SU-DHL-6 (cell line): Measurements from ENCODE around the gene CAPN14.

ENCODE experiments used
- H2AFZ ChIP-seq: fragments of 200-600 bp; sonication (generic); 2 replicates; pipeline ENCODE4 v1.6.1; 2014; ENCODE audit warnings: low read depth, mild to moderate bottlenecking, moderate library complexity, mixed read lengths, antibody characterized with exemption, low read length; ENCODE audit not compliant: severe bottlenecking
- H3F3A ChIP-seq: fragments of 200-600 bp; shearing (Covaris generic); 2 replicates; pipeline ENCODE4 v1.6.0; 2016; ENCODE audit warnings: antibody characterized with exemption, mild to moderate bottlenecking; ENCODE audit not compliant: insufficient read depth
- H3K27ac ChIP-seq: fragments of 200-600 bp; sonication (generic); 2 replicates; pipeline ENCODE4 v1.5.1; 2016; ENCODE audit warnings: low read depth, mild to moderate bottlenecking, low read length, moderate library complexity, mixed read lengths
- H3K27me3 ChIP-seq: fragments of 200-600 bp; sonication (generic), shearing (Covaris generic); 2 replicates; pipeline ENCODE4 v1.6.0; 2014; ENCODE audit warnings: mild to moderate bottlenecking, low read length
- H3K36me3 ChIP-seq: fragments of 200-600 bp; sonication (generic); 2 replicates; pipeline ENCODE4 v1.6.1; 2014; ENCODE audit warnings: mild to moderate bottlenecking, low read length, mixed read lengths
- H3K4me2 ChIP-seq: fragments of 300-600, 200-600 bp; shearing (Covaris generic), sonication (generic); 2 replicates; pipeline ENCODE4 v1.6.0; 2014; ENCODE audit warnings: low read length, low read depth, mild to moderate bottlenecking; ENCODE audit not compliant: poor library complexity, severe bottlenecking
- H3K4me3 ChIP-seq: fragments of 200-600 bp; sonication (generic); 2 replicates; pipeline ENCODE4 v1.5.1; 2014; ENCODE audit warnings: antibody characterized with exemption, low read length, mild to moderate bottlenecking, mixed read lengths; ENCODE audit not compliant: insufficient read depth, poor library complexity, severe bottlenecking
- H3K79me2 ChIP-seq: fragments of 200-600 bp; sonication (generic); 2 replicates; pipeline ENCODE4 v1.6.1; 2014; ENCODE audit warnings: mild to moderate bottlenecking, low read length, moderate library complexity; ENCODE audit not compliant: insufficient read depth
- H3K9ac ChIP-seq: fragments of 200-600 bp; sonication (generic); 2 replicates; pipeline ENCODE4 v1.7.0; 2014; ENCODE audit warnings: mild to moderate bottlenecking, low read length
- H3K9me2 ChIP-seq: fragments of 200-600 bp; sonication (generic); replicated peaks from 2 replicates; pipeline ENCODE4 v1.6.1; 2014; ENCODE audit warnings: low read length; ENCODE audit not compliant: insufficient read depth
- H3K9me3 ChIP-seq: fragments of 200-600 bp; sonication (generic); 2 replicates; pipeline ENCODE4 v1.6.1; 2014; ENCODE audit warnings: low read length, mixed read lengths; ENCODE audit not compliant: insufficient read depth
- H4K20me1 ChIP-seq: fragments of 200-600 bp; sonication (generic); 2 replicates; pipeline ENCODE4 v1.6.1; 2014; ENCODE audit warnings: low read depth, mild to moderate bottlenecking, antibody characterized with exemption, low read length, moderate library complexity, mixed read lengths
- CTCF ChIP-seq: fragments of 200-600 bp; sonication (generic); IDR thresholded peaks from one replicate; pipeline ENCODE4 v1.5.1; 2017; ENCODE audit warnings: antibody characterized with exemption, mild to moderate bottlenecking, low read length, moderate library complexity; ENCODE audit not compliant: insufficient read depth, poor library complexity, severe bottlenecking
- EZH2phosphoT487 ChIP-seq: fragments of 200-600 bp; sonication (generic), shearing (Covaris generic); conservative IDR thresholded peaks from 2 replicates; pipeline ENCODE4 v1.6.1; 2018; ENCODE audit warnings: mild to moderate bottlenecking, antibody characterized with exemption, low read length, moderate library complexity, mixed read lengths

Gene CAPN14

GRCh38 chr2:31171142-31171541, 46.2 kb downstream of the CAPN14 start:
- Histone ChIP-seq H3K79me2 (no peaks in the 10 kb centered on the region), H4K20me1 (no peaks in the 10 kb centered on the region), H3K27me3 (no peaks in the 10 kb centered on the region), H3K27ac (no peak overlapping the region), H3K4me2 (no peak overlapping the region), H3K36me3 (no peaks in the 10 kb centered on the region), H3K4me3 (no peak overlapping the region), H3K9me2 (no peaks in the 10 kb centered on the region), H2AFZ (no peak overlapping the region), H3K9me3 (no peaks in the 10 kb centered on the region), H3F3A (no peaks in the 10 kb centered on the region), H3K9ac (no peak overlapping the region)
- no peak for TF ChIP-seq EZH2phosphoT487
- TF ChIP-seq CTCF, result no peak

GRCh38 chr2:31170071-31170698, 47.1 kb downstream of the CAPN14 start:
- Histone ChIP-seq H3K27me3 (no peaks in the 10 kb centered on the region), H3K27ac (no peak overlapping the region), H4K20me1 (no peaks in the 10 kb centered on the region), H3F3A (no peaks in the 10 kb centered on the region), H3K4me2 (no peak overlapping the region), H3K9ac (no peak overlapping the region), H3K9me2 (no peaks in the 10 kb centered on the region), H3K9me3 (no peaks in the 10 kb centered on the region), H3K36me3 (no peaks in the 10 kb centered on the region), H2AFZ (no peak overlapping the region), H3K79me2 (no peaks in the 10 kb centered on the region), H3K4me3 (no peak overlapping the region)
- TF ChIP-seq CTCF, result peak; percentile 68
- no peak for TF ChIP-seq EZH2phosphoT487

DNA sequence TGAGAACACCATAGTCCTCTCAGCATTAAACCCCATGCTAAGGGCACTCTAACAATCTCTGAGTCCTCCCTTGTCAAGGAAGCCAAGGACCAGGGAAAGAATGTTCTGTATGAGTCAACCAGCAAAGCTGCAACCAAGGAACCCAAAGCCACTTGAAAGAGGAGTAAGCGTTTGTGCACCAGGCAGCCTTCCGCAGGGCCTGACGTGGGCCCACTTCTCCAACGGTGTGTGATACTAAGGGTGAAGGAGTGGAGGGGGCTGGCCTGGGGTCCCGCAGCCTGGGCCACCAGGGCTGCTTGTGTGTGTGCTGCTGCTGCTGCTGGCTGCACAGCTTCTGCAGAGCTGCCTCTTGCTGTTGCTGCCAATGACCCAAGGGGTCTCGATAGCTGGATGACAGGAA, 49.0 kb downstream of the CAPN14 start:
- no peak overlapping the region for H3K4me2 ChIP-seq
- no peaks in the 10 kb centered on the region for H3K36me3 ChIP-seq

More for the DNA sequence above, 49.0 kb downstream of the CAPN14 start:
- no peaks in the 10 kb centered on the region for H3K9me2 ChIP-seq
- H3K27ac ChIP-seq, result no peak overlapping the region
- H3K9me3 ChIP-seq, result no peaks in the 10 kb centered on the region
- no peaks in the 10 kb centered on the region for H4K20me1 ChIP-seq
- no peaks in the 10 kb centered on the region for H3F3A ChIP-seq
- no peak overlapping the region for H3K9ac ChIP-seq
- H2AFZ ChIP-seq, result no peak overlapping the region
- H3K79me2 ChIP-seq, result no peaks in the 10 kb centered on the region
- H3K27me3 ChIP-seq, result no peaks in the 10 kb centered on the region
- TF ChIP-seq EZH2phosphoT487, result no peak
- no peak for TF ChIP-seq CTCF
- H3K4me3 ChIP-seq, result no peak overlapping the region
